Inferior parietal cortex (tissue), 1 donor: ENCODE results near the gene HOXB4.

Experiments used
- DNase-seq: peaks from one replicate; pipeline ENCODE4 v3.0.0-alpha.2; 2016; ENCODE audit errors: extremely low spot score

HOXB4 gene

DNA sequence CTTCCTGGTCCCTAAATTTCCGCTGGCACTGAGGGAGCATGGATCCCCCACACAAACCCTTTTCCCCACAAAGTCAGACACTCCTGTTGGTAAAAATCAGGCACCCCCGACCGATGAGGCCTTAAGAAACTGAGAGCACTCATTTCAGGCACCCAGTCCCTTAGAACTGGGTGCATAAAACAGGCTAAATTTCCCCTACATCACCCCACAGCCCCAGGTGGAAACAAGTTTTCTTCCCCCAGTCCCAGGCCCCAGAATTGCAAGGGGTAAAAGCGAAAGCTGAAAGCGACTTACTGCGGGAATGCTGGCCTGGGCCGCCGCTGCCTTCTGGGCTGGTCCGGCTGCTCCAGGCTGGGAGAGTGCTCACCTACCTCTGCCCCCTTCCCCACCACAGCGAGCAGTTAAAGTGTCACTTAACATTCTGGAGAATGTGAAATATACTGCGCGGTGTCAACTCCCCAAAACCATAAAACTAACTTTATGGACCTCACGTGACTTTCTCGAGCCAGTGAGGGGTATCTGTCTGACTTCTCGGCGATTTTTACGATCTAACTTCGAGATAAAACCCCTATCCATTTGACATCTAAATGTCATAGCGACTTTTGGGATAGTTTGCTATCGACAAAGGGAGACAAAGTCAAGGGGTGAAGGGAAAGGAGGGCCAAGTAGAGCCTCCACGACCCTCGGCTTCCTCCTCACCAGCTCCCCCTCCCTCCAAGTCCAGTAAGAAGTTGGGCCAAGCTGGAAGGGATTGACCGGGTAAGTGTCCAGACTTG lies 11.9 kb upstream of the HOXB4 start, which contains the start of gene HOXB3:
HOXB3 (minus strand) TSS at position 411 of the 776 bp plus-strand sequence. CDS start 37,767 bp downstream, outside the sequence.
- DNase-seq, result no peak

- no peak for DNase-seq
Measured at GRCh38 chr17:48589060-48589830, 11.1 kb upstream of the HOXB4 start.

DNA sequence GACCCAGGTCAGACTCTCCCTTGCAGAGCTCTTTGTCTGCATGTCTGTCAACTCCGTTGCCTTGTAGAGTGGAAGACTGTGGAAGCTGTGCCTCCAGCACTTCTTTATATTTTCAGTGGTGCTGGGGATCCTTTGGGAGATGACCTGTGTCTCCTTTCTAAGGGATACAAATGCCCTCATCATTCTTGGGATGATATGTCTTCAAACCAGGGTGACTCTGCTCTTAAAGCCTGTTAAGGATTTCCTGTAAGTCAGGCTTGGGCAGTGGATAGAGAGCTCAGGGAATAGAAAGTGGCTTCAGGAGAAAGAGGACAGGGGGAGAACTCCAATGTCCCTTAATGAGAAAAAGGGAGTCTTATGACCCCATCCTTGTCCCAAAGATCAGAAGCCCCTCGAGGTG lies 10.4 kb upstream of the HOXB4 start:
- no peak for DNase-seq

GRCh38 chr17:48588074-48588415 lies 9.9 kb upstream of the HOXB4 start:
- DNase-seq, result no peak

DNA sequence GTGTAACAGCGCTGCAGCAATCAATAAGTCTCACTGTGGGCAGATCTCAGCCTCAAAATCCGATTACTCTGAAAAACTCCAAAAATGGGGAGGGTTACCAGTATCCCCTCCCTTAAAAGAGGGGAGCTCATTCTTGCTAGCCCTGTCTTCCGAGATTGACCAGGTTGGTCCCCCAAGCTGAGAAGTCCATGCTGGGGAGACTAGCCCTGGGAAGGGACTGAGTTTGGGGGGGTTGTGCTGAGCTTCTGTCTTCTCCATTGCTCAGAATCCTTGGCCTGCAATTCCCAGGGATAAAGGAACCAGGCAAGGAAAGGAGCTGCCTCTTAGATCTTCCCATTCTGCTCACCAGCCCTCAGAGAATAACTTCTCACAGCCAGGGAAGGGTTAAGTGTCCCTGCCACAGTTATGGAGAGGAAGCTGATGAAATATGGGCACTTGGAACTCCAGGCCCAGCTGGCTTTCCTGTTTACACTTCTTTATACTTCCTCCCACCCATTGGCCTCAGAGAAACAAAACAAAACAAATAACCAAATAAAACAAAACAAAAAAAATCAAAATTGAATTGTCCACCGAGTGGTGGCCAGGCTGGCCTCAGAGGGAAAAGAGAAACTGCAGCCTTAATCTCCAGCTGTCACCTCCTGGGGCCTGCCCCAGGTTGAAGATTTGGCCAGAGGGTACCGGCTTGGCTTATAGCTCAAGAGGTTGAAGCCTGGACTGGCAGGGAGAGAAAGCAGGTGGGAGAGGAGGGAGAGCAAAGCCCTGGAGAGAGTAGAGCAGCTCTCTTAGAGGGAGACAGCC lies 9.3 kb upstream of the HOXB4 start:
- no peak for DNase-seq

GRCh38 chr17:48586355-48587258 lies 8.5 kb upstream of the HOXB4 start:
- no peak for DNase-seq

- no peak for DNase-seq
Measured at GRCh38 chr17:48584223-48584741, 6.1 kb upstream of the HOXB4 start.

DNA sequence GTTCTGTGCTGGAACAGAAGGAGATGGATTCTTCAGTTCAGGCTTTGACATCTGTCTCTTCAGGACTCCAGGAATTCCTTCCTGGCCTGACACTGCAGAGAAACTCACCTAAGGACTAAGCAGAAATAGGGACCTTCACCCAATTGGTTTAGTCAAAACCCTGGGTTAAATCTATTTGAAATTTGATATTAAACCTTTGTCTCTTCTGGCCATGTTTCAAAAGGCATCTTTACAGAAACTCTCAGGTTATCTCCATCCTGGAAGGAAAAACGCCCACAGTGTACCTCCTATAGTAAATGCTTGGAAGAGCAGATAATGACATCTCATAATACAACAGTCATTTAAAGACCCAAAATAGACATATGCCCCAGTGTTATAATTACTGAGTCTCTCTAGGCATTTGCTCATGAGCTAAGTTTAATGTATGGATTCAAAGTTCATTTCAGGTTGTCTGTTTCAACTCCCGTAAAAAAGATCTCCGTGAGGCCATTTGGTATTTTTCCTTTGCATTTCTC lies 5.6 kb upstream of the HOXB4 start:
- no peak for DNase-seq

DNA sequence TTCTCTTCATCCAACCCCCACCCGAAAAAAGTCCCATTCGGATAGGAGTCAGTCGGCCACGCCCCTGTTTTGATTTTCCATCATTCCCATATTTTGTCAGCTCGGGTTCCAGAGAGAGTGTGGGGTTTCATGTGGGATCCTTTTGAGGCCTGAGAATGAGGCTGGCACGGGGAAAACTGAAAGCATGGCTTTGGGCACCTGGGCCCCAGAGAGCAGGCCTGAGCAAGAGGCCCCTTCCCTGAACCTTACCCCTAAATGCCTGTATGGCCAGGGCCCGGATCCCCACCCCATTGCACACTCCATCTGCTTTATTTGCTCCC lies 4.6 kb upstream of the HOXB4 start:
- DNase-seq, result no peak

- no peak for DNase-seq
Measured at GRCh38 chr17:48579760-48580554, 1.8 kb upstream of the HOXB4 start.

- DNase-seq, result no peak
Measured at GRCh38 chr17:48579471-48579759, 1.3 kb upstream of the HOXB4 start.

GRCh38 chr17:48578616-48579470 lies 693 bp upstream of the HOXB4 start:
- DNase-seq, result no peak

DNA sequence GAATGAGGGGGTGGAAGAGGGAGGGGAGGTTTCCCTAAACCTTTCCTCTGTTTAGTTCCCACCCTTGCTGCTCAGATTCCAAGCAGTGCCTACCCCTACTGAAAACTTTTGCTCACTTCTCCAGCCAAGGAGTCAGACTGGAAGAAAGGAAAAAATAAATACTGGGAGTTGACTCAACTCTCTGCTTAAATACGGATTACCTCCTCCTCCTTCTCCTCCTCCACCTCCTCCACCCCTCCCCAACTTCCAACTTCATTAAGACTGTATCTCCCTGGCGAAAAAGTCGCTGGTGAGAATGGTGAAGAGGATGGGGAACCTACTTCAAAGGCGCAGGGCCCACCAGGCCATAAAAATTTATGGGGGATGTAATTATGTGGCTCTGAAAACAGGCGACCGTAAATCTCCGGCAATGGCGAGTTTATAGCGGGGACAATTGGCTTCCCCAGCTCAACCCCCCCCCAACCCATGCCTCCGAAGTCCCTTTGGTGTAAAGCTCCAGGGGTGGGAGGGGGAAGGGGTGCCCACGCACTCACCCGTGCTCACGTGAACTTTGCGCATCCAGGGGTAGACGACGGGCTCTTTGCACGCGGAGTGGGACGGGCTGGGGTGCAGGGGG lies 712 bp downstream of the HOXB4 start:
- no peak for DNase-seq

- DNase-seq, result no peak
Measured at GRCh38 chr17:48576479-48577309, 1.5 kb downstream of the HOXB4 start.

DNA sequence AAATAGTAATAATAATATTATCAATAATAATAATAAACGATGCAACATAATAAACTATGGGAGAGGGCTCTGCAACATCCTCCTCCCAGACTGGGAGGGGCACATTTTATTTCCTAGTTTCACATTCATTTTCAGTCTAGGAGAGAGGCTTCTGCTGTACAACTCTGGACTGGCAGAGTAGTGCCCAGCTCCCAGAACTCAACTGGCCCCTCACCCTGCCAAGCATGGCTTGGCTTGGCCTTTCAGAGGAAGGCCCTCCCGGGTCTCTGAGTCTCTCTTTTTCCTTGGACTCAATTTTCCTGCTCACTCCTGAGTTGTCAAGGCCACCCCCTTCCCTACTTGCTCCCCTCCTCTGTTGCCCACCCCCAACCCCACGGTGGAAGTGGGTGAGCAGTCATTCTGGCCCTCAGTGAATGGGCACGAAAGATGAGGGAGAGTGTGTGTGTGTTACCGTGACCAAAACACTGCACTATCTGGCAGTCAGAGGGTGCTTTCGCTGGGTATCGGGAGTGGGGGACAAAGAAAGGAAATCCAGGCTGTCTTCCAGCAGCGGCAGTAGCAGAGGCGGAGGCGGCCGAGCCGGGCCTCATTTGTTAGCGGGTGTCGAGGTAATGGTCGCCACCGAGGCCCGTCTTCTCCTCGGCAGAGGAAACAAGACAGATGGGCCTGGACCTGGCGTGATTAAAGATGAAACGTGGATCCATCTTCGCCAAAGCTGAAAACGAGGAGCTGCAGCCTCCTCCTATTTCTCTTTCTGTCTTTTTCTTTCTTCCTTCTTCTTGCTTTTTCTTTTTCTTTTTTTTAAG lies 2.3 kb downstream of the HOXB4 start:
- no peak for DNase-seq

- no peak for DNase-seq
Measured at GRCh38 chr17:48575066-48575582, 3.0 kb downstream of the HOXB4 start.

GRCh38 chr17:48574505-48575065 lies 3.6 kb downstream of the HOXB4 start:
- no peak for DNase-seq
